Activated T-cell treated with anti-CD3 and anti-CD28 coated beads, Interleukin-2, amount 50 U/mL, for 24 hours (primary cell): Measurements from ENCODE around the gene SLFN5.
"Not testable (repeated sequence)": the region's sequence is repeated elsewhere in the genome, so short reads cannot be mapped to it uniquely, and the experiment has no call there.

Experiments used
- DNase-seq: peaks from one replicate; pipeline ENCODE4 v3.0.0-alpha.2; 2020
- H3K27ac Mint-ChIP-seq: 2 replicates; pipeline ENCODE4 v1.8.0; 2020; ENCODE audit warnings: mild to moderate bottlenecking, mixed read lengths
- H3K27me3 Mint-ChIP-seq: 2 replicates; pipeline ENCODE4 v1.8.0; 2020; ENCODE audit warnings: mixed read lengths
- H3K36me3 Mint-ChIP-seq: 2 replicates; pipeline ENCODE4 v1.8.0; 2020; ENCODE audit warnings: low read depth, mixed read lengths
- H3K4me1 Mint-ChIP-seq: 2 replicates; pipeline ENCODE4 v1.8.0; 2020; ENCODE audit warnings: low read depth, mixed read lengths
- H3K4me3 Mint-ChIP-seq: 2 replicates; pipeline ENCODE4 v1.8.0; 2020; ENCODE audit warnings: mild to moderate bottlenecking, moderate library complexity, mixed read lengths
- H3K9me3 Mint-ChIP-seq: 2 replicates; pipeline ENCODE4 v1.8.0; 2020; ENCODE audit warnings: mixed read lengths

SLFN5 gene

GRCh38 chr17:35293151-35293847, 50.4 kb downstream of the SLFN5 start:
- peaks cover 9% of the 10 kb centered on the region for H3K9me3 Mint-ChIP-seq
- H3K27me3 Mint-ChIP-seq: no peaks in the 10 kb centered on the region
- H3K36me3 Mint-ChIP-seq: no peaks in the 10 kb centered on the region

GRCh38 chr17:35294756-35295155, 51.9 kb downstream of the SLFN5 start:
- H3K4me1 Mint-ChIP-seq: peaks cover 10% of the 10 kb centered on the region
- H3K36me3 Mint-ChIP-seq: no peaks in the 10 kb centered on the region
- no peaks in the 10 kb centered on the region for H3K27me3 Mint-ChIP-seq
- no peak for DNase-seq
- H3K9me3 Mint-ChIP-seq: peaks cover 6% of the 10 kb centered on the region
- H3K4me3 Mint-ChIP-seq: no peak overlapping the region
- no peak overlapping the region for H3K27ac Mint-ChIP-seq

More at GRCh38 chr17:35293151-35293847, 50.4 kb downstream of the SLFN5 start:
- Mint-ChIP-seq H3K27ac (no peak overlapping the region), H3K4me3 (no peak overlapping the region), H3K4me1 (peaks cover 17% of the 10 kb centered on the region)
- DNase-seq: no peak

- DNase-seq: no peak
- H3K4me3 Mint-ChIP-seq: no peak overlapping the region
- no peaks in the 10 kb centered on the region for H3K27me3 Mint-ChIP-seq
- peaks cover 6% of the 10 kb centered on the region for H3K4me1 Mint-ChIP-seq
- H3K9me3 Mint-ChIP-seq: peaks cover 8% of the 10 kb centered on the region
- H3K27ac Mint-ChIP-seq: no peak overlapping the region
- H3K36me3 Mint-ChIP-seq: no peaks in the 10 kb centered on the region
Measured at GRCh38 chr17:35295686-35296085, 52.8 kb downstream of the SLFN5 start.

- Mint-ChIP-seq H3K4me3 (no peak overlapping the region), H3K4me1 (peaks cover 6% of the 10 kb centered on the region), H3K9me3 (peaks cover 14% of the 10 kb centered on the region), H3K27me3 (no peaks in the 10 kb centered on the region), H3K36me3 (no peaks in the 10 kb centered on the region), H3K27ac (no peak overlapping the region)
- no peak for DNase-seq
Measured at GRCh38 chr17:35297666-35298065, 54.8 kb downstream of the SLFN5 start.

- H3K27me3 Mint-ChIP-seq: no peaks in the 10 kb centered on the region
- peaks cover 6% of the 10 kb centered on the region for H3K4me1 Mint-ChIP-seq
- DNase-seq: no peak
- no peak overlapping the region for H3K27ac Mint-ChIP-seq
- H3K9me3 Mint-ChIP-seq: peaks cover 21% of the 10 kb centered on the region
- H3K4me3 Mint-ChIP-seq: no peak overlapping the region
- H3K36me3 Mint-ChIP-seq: peaks cover under 1% of the 10 kb centered on the region
Measured at GRCh38 chr17:35298639-35299038, 55.8 kb downstream of the SLFN5 start.

- peaks cover 6% of the 10 kb centered on the region for H3K4me1 Mint-ChIP-seq
- DNase-seq: no peak
- H3K27me3 Mint-ChIP-seq: no peaks in the 10 kb centered on the region
- H3K36me3 Mint-ChIP-seq: peaks cover 3% of the 10 kb centered on the region
- H3K4me3 Mint-ChIP-seq: no peak overlapping the region
- H3K9me3 Mint-ChIP-seq: peaks cover 26% of the 10 kb centered on the region
- H3K27ac Mint-ChIP-seq: no peak overlapping the region
Measured at GRCh38 chr17:35299135-35299534, 56.3 kb downstream of the SLFN5 start.

GRCh38 chr17:35309345-35309744, 66.5 kb downstream of the SLFN5 start:
- DNase-seq, H3K27ac Mint-ChIP-seq, H3K4me3 Mint-ChIP-seq, H3K36me3 Mint-ChIP-seq, H3K27me3 Mint-ChIP-seq, H3K9me3 Mint-ChIP-seq: not testable (repeated sequence)
- peaks cover 23% of the 10 kb centered on the region for H3K4me1 Mint-ChIP-seq

- Mint-ChIP-seq H3K36me3 (no peaks in the 10 kb centered on the region), H3K4me3 (no peak overlapping the region), H3K27me3 (no peaks in the 10 kb centered on the region), H3K9me3 (no peaks in the 10 kb centered on the region), H3K4me1 (peaks cover 37% of the 10 kb centered on the region), H3K27ac (peak overlapping the region; percentile 11)
- DNase-seq: no peak
Measured at GRCh38 chr17:35312346-35312745, 69.5 kb downstream of the SLFN5 start.

GRCh38 chr17:35312790-35313711, 70.2 kb downstream of the SLFN5 start:
- Mint-ChIP-seq H3K4me1 (peaks cover 41% of the 10 kb centered on the region), H3K9me3 (no peaks in the 10 kb centered on the region), H3K36me3 (no peaks in the 10 kb centered on the region), H3K4me3 (peak overlapping the region; percentile 85), H3K27me3 (no peaks in the 10 kb centered on the region), H3K27ac (peak overlapping the region; percentile 91)
- DNase-seq: peak; percentile 80

- peak; percentile 41 for DNase-seq
- Mint-ChIP-seq H3K4me1 (peaks cover 44% of the 10 kb centered on the region), H3K36me3 (no peaks in the 10 kb centered on the region), H3K27ac (peak overlapping the region; percentile 91), H3K4me3 (peak overlapping the region; percentile 85), H3K9me3 (no peaks in the 10 kb centered on the region), H3K27me3 (no peaks in the 10 kb centered on the region)
Measured at GRCh38 chr17:35313875-35314409, 71.1 kb downstream of the SLFN5 start.

- no peaks in the 10 kb centered on the region for H3K9me3 Mint-ChIP-seq
- peaks cover 44% of the 10 kb centered on the region for H3K4me1 Mint-ChIP-seq
- H3K36me3 Mint-ChIP-seq: no peaks in the 10 kb centered on the region
- no peaks in the 10 kb centered on the region for H3K27me3 Mint-ChIP-seq
- H3K4me3 Mint-ChIP-seq: peak overlapping the region; percentile 85
- no peak for DNase-seq
- H3K27ac Mint-ChIP-seq: peak overlapping the region; percentile 31
Measured at GRCh38 chr17:35314415-35315216, 71.7 kb downstream of the SLFN5 start.

GRCh38 chr17:35315283-35315682, 72.4 kb downstream of the SLFN5 start:
- H3K4me1 Mint-ChIP-seq: peaks cover 44% of the 10 kb centered on the region
- DNase-seq: no peak
- H3K9me3 Mint-ChIP-seq: no peaks in the 10 kb centered on the region
- no peak overlapping the region for H3K4me3 Mint-ChIP-seq
- no peaks in the 10 kb centered on the region for H3K36me3 Mint-ChIP-seq
- H3K27me3 Mint-ChIP-seq: no peaks in the 10 kb centered on the region
- H3K27ac Mint-ChIP-seq: no peak overlapping the region

GRCh38 chr17:35315971-35316370, 73.1 kb downstream of the SLFN5 start:
- Mint-ChIP-seq H3K4me1 (peaks cover 44% of the 10 kb centered on the region), H3K9me3 (no peaks in the 10 kb centered on the region), H3K27me3 (no peaks in the 10 kb centered on the region), H3K4me3 (no peak overlapping the region), H3K27ac (no peak overlapping the region), H3K36me3 (no peaks in the 10 kb centered on the region)
- DNase-seq: no peak

- no peak overlapping the region for H3K27ac Mint-ChIP-seq
- peaks cover 10% of the 10 kb centered on the region for H3K4me1 Mint-ChIP-seq
- no peak for DNase-seq
- peaks cover 9% of the 10 kb centered on the region for H3K9me3 Mint-ChIP-seq
- H3K27me3 Mint-ChIP-seq: no peaks in the 10 kb centered on the region
- H3K36me3 Mint-ChIP-seq: peaks cover 34% of the 10 kb centered on the region
- H3K4me3 Mint-ChIP-seq: no peak overlapping the region
Measured at GRCh38 chr17:35322749-35323148, 79.9 kb downstream of the SLFN5 start.
